K562 (cell line): Measurements from ENCODE around the gene TBC1D2B. TPM values are rescaled to one million over a fixed set of nuclear protein-coding genes. Genes with fewer than 3 reads are reported as not detected.

Experiments used
- ATAC-seq: fragments of 200-7000 bp; cut with Tn5 transposase; 3 replicates; pipeline ENCODE4 v1.9.1; 2020; ENCODE audit warnings: moderate library complexity
- BruUV-seq: library from RNA; stranded (reverse); fragments of 400-500 nt; replicated peaks from 2 replicates; lab custom pipeline; 2021; lab: Mats Ljungman, UMichigan
- CTCF ChIA-PET: fragments of 300-600 bp; formaldehyde crosslinking; extraction: SDS; loops from one replicate; lab custom pipeline; 2021; ENCODE audit warnings: low intra/inter-chr PET ratio; lab: Yijun Ruan, JAX
- POLR2A ChIA-PET: fragments of 300-600, 350-650 bp; sonication (Branson Sonifier 250); formaldehyde crosslinking; extraction: SDS; loops from one replicate; lab custom pipeline; 2021; ENCODE audit warnings: antibody characterized with exemption, inconsistent platforms; lab: Yijun Ruan, JAX
- DNase-seq, 4 experiments: peaks; one replicate each; pipeline versions ENCODE4 v3.0.0 to v3.0.0-alpha.2; 2011 to 2018; ENCODE audit warnings: low spot score in 3 of 4, mixed read lengths in 3 of 4; ENCODE audit errors: extremely low read depth in 1 of 4
- FAIRE-seq: peaks from 2 replicates; lab custom pipeline; 2011; peaks lifted over from hg19 to GRCh38; lab: Jason Lieb, UNC
- H2AFZ ChIP-seq: 2 replicates; pipeline ENCODE4 v1.6.0; 2011; ENCODE audit warnings: low read depth, low read length, control low read depth, inconsistent platforms
- H3K27ac ChIP-seq: fragments of 200-600 bp; 3 replicates; pipeline ENCODE4 v1.8.0; 2011; ENCODE audit warnings: low read depth, mild to moderate bottlenecking, control low read depth, inconsistent platforms, low read length, moderate library complexity, mixed read lengths; ENCODE audit errors: extremely low read depth
- H3K27me3 ChIP-seq, 2 experiments: fragments of 300-600 bp in 1 of 2; 2 replicates in 1 of 2; 3 replicates in 1 of 2; pipeline versions ENCODE4 v1.6.0 to v1.8.0; 2011; ENCODE audit warnings: inconsistent platforms in 2 of 2, low read length in 2 of 2, mild to moderate bottlenecking in 1 of 2, mixed read lengths in 1 of 2, moderate library complexity in 1 of 2; ENCODE audit not compliant: control insufficient read depth in 2 of 2, insufficient read depth in 2 of 2
- H3K36me3 ChIP-seq: fragments of 300-600 bp; 3 replicates; pipeline ENCODE4 v1.8.0; 2011; ENCODE audit warnings: mild to moderate bottlenecking, low read length, inconsistent platforms; ENCODE audit not compliant: control insufficient read depth, insufficient read depth
- H3K4me1 ChIP-seq, 2 experiments: fragments of 200-600 bp in 1 of 2; replicated peaks in 1 of 2; 2 replicates in 1 of 2; 3 replicates in 1 of 2; pipeline versions ENCODE4 v1.5.1 to v1.8.0; 2011; ENCODE audit warnings: inconsistent platforms in 2 of 2, low read length in 2 of 2, mild to moderate bottlenecking in 1 of 2, mixed read lengths in 1 of 2, moderate library complexity in 1 of 2; ENCODE audit not compliant: control insufficient read depth in 2 of 2, insufficient read depth in 2 of 2
- H3K4me2 ChIP-seq: 2 replicates; pipeline ENCODE4 v1.6.1; 2011; ENCODE audit warnings: low read length, control low read depth, inconsistent platforms, mixed read lengths; ENCODE audit not compliant: insufficient read depth
- H3K4me3 ChIP-seq: fragments of 200-600 bp; sonication (generic), shearing (Covaris generic); 2 replicates; pipeline ENCODE4 v1.5.1; 2016; ENCODE audit warnings: control low read depth, inconsistent platforms
- H3K79me2 ChIP-seq: fragments of 200-600 bp; 3 replicates; pipeline ENCODE4 v1.8.0; 2011; ENCODE audit warnings: low read length, inconsistent platforms; ENCODE audit not compliant: control insufficient read depth, insufficient read depth
- H3K9ac ChIP-seq, 2 experiments: 2 replicates each; pipeline versions ENCODE4 v1.6.0 to v1.6.1; 2011; ENCODE audit warnings: low read depth in 2 of 2, low read length in 2 of 2, control low read depth in 1 of 2, inconsistent platforms in 1 of 2, mild to moderate bottlenecking in 1 of 2, mixed read lengths in 1 of 2; ENCODE audit not compliant: insufficient read depth in 1 of 2
- H3K9me1 ChIP-seq: one replicate; pipeline ENCODE4 v1.6.0; 2011; ENCODE audit warnings: inconsistent platforms, mild to moderate bottlenecking, low read length, moderate library complexity; ENCODE audit not compliant: control insufficient read depth, insufficient read depth
- H3K9me3 ChIP-seq: replicated peaks from 2 replicates; pipeline ENCODE4 v1.5.1; 2011; ENCODE audit warnings: low read depth, low read length, inconsistent platforms; ENCODE audit not compliant: control insufficient read depth, insufficient read depth
- H4K20me1 ChIP-seq: replicated peaks from 2 replicates; pipeline ENCODE4 v1.6.1; 2011; ENCODE audit warnings: low read length, inconsistent platforms, mixed read lengths; ENCODE audit not compliant: control insufficient read depth, insufficient read depth
- ATF7 ChIP-seq: fragments of 450-650 bp; IDR thresholded peaks from 2 replicates; pipeline ENCODE4 v1.7.1; 2014; ENCODE audit warnings: mild to moderate bottlenecking, moderate library complexity
- CTBP1 ChIP-seq: fragments of 450-650 bp; IDR thresholded peaks from 2 replicates; pipeline ENCODE4 v1.6.1; 2016; ENCODE audit warnings: borderline replicate concordance
- DLX4 ChIP-seq: fragments of 250-450 bp; sonication (Bioruptor Pico); IDR thresholded peaks from 2 replicates; pipeline ENCODE4 v1.6.1; 2021; ENCODE audit warnings: mild to moderate bottlenecking
- EZH2 ChIP-seq: IDR thresholded peaks from 2 replicates; pipeline ENCODE4 v1.6.1; 2012; ENCODE audit warnings: low read depth, mild to moderate bottlenecking, inconsistent platforms, low read length, borderline replicate concordance
- FOS ChIP-seq: IDR thresholded peaks from 3 replicates; pipeline ENCODE4 v1.6.1; 2011; ENCODE audit not compliant: insufficient read length; ENCODE audit errors: extremely low read depth
- FOXM1 ChIP-seq, 2 experiments: fragments of 450-650 bp in 1 of 2; sonication (generic) in 1 of 2; formaldehyde crosslinking in 1 of 2; IDR thresholded peaks; 2 replicates each; pipeline versions ENCODE4 v1.6.1 to v1.9.0; 2017 to 2022; ENCODE audit warnings: low read depth in 2 of 2, mild to moderate bottlenecking in 2 of 2, missing genetic modification reagents in 1 of 2, moderate library complexity in 1 of 2
- LCOR ChIP-seq: sonication (generic); formaldehyde crosslinking; IDR thresholded peaks from 2 replicates; pipeline ENCODE4 v1.8.0; 2022; ENCODE audit warnings: mild to moderate bottlenecking, missing genetic modification reagents
- OTX1 ChIP-seq: fragments of 450-650 bp; formaldehyde crosslinking; IDR thresholded peaks from 2 replicates; pipeline ENCODE4 v1.4.0; 2022; ENCODE audit warnings: mild to moderate bottlenecking
- PATZ1 ChIP-seq: fragments of 250-450 bp; sonication (Bioruptor Pico); IDR thresholded peaks from 2 replicates; pipeline ENCODE4 v1.5.0; 2020; ENCODE audit warnings: mild to moderate bottlenecking, borderline replicate concordance
- SIX5 ChIP-seq, 2 experiments: IDR thresholded peaks; 2 replicates each; pipeline ENCODE4 v1.6.1; 2011; ENCODE audit warnings: low read length in 2 of 2, borderline replicate concordance in 1 of 2, low read depth in 1 of 2, mild to moderate bottlenecking in 1 of 2, moderate library complexity in 1 of 2; ENCODE audit not compliant: insufficient read depth in 1 of 2
- ZBTB1 ChIP-seq: sonication (generic); formaldehyde crosslinking; IDR thresholded peaks from 2 replicates; pipeline ENCODE4 v1.8.1; 2023; ENCODE audit warnings: missing genetic modification reagents, low read depth, mild to moderate bottlenecking, borderline replicate concordance
- ZNF280A ChIP-seq: fragments of 450-650 bp; IDR thresholded peaks from 2 replicates; pipeline ENCODE4 v1.6.1; 2018; ENCODE audit warnings: mild to moderate bottlenecking, low read depth; ENCODE audit not compliant: partially characterized antibody
- ZNF655 ChIP-seq: fragments of 250-450 bp; sonication (Bioruptor Pico); IDR thresholded peaks from 2 replicates; pipeline ENCODE4 v1.5.0; 2021
- WGBS: fragments of 100-300 bp; shearing (Covaris generic); methylation state at CpG from one replicate; pipeline ENCODE4 v1.1.6; 2016; ENCODE audit warnings: low coverage, mixed read lengths; ENCODE audit not compliant: insufficient coverage; ENCODE audit errors: missing lambda C conversion rate; 5-methylcytosine and 5-hydroxymethylcytosine counted together
- in situ Hi-C: fragments of 300-500 bp; cut with MboI; formaldehyde crosslinking; loops from 4 replicates; pipeline ENCODE4 v1.15.0; 2018; ENCODE audit warnings: inconsistent platforms, mixed read lengths
- intact Hi-C: fragments of 100-400 bp; cut with micrococcal nuclease; formaldehyde crosslinking; loops from 2 replicates; pipeline ENCODE4 v1.14.2; 2022
- polyA plus RNA-seq, 8 experiments: library from polyadenylated mRNA; depleted of rRNA in 4 of 8; stranded (reverse) in 5 of 8; unstranded in 3 of 8; fragments of >200 nt; fragmentation: Nextera tagmentation in 2 of 8; fragmentation: Illumina TruSeq in 1 of 8; extraction: Ambion mirVana in 2 of 8; extraction: Trizol in 1 of 8; gene quantifications; 2 replicates each; pipeline versions ENCODE4 v1.2.1 to v1.2.3, GENCODE V29; 2011 to 2014; ENCODE audit warnings: inconsistent platforms in 1 of 8, missing spikeins in 1 of 8
- total RNA-seq, 7 experiments: library from RNA; depleted of rRNA in 6 of 7; stranded (reverse); fragments of >200 nt in 6 of 7; fragmentation: Illumina TruSeq in 2 of 7; extraction: Trizol in 2 of 7; gene quantifications; 2 replicates each; pipeline versions ENCODE4 v1.2.1 to v1.2.3, GENCODE V29; 2011 to 2021; ENCODE audit warnings: low replicate concordance in 1 of 7

TBC1D2B gene
- total and polyA plus RNA-seq, 9 of the 15 experiments (the other 6 are each of a cell fraction or from before 2014, with no cell fraction given), result 0.15 to 16.3 (median 8.9) TPM

- POLR2A ChIA-PET, result no interaction called here
- TF ChIP-seq OTX1 (CRISPR knock-in tag) (no peak), LCOR (CRISPR knock-in tag) (no peak), ATF7 (no peak), FOS (no peak), DLX4 (CRISPR knock-in tag) (no peak), CTBP1 (no peak), PATZ1 (CRISPR knock-in tag) (no peak), SIX5 (IDR thresholded peaks at IDR 0.05; ENCODE audit: borderline replicate concordance in 1 of 2, insufficient read depth in 1 of 2, low read depth in 1 of 2, low read length in 2 of 2) (no peak), EZH2 (no peak), ZBTB1 (CRISPR knock-in tag) (no peak), ZNF280A (no peak), FOXM1 (IDR thresholded peaks at IDR 0.05; ENCODE audit: low read depth) (no peak), FOXM1 (CRISPR knock-in tag; IDR thresholded peaks at IDR 0.05; ENCODE audit: low read depth) (no peak), ZNF655 (CRISPR knock-in tag) (no peak)
Measured at GRCh38 chr15:78063970-78064385, 13.5 kb downstream of the TBC1D2B start.

More at GRCh38 chr15:78063970-78064385, 13.5 kb downstream of the TBC1D2B start:
- no peaks in the 10 kb centered on the region for H3K9me1 ChIP-seq
- H3K4me1 ChIP-seq, result peaks cover 0 to 23% of the 10 kb centered on the region in 2 experiments; a peak in 4 of 5 replicates
- ATAC-seq (no peak), DNase-seq (no peak), FAIRE-seq (no peak)
- 60% methylated on average over 5 of the region's 5 CpGs for WGBS
- in situ Hi-C loops (no loop called here), intact Hi-C loops (no loop called here)
- no peak overlapping the region for H3K9ac ChIP-seq
- CTCF ChIA-PET, result no interaction called here
- no TSS peak for BruUV-seq
- no peaks in the 10 kb centered on the region for H3K27me3 ChIP-seq
- H3K4me2 ChIP-seq, result no peak overlapping the region
- H3K36me3 ChIP-seq, result no peaks in the 10 kb centered on the region
- no peak overlapping the region for H3K27ac ChIP-seq
- H3K4me3 ChIP-seq, result no peak overlapping the region
- peaks cover 18% of the 10 kb centered on the region; the same call in 1 of the 3 replicates for H3K79me2 ChIP-seq
- no peaks in the 10 kb centered on the region for H3K9me3 ChIP-seq
- peaks cover 13% of the 10 kb centered on the region for H4K20me1 ChIP-seq
- H2AFZ ChIP-seq, result no peak overlapping the region
